NCI-H82 treated with DMSO at 0.1 percent for 48 hours (cell line): Measurements from ENCODE around the gene NAGPA.
A peak's percentile ranks its signal among the peaks of the same experiment; 100 is the strongest.

ENCODE experiments used
- DNase-seq: peaks from one replicate; lab custom pipeline; 2025; ENCODE audit not compliant: unreplicated experiment; lab: John Stamatoyannopoulos, UW

The NAGPA gene

DNA sequence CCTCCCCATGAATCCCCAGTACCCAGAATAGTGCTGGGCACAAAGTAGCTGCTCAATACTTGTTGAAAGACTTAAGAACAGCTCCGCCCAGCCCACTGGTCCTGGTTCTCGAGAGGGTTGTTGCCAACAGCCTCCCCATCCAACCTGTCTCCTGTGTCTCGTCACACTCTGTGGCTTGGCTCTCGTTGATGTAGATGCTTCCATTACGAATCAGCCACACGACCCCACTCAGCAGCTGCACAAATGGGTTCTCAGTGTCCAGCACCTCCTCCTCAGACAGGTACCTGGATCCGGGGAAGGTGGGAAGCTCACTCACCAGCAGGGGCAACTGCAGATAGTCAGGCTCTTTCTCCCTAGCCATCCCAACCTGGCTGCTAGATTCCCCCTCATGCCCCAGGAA is 2.1 kb downstream of the NAGPA start:
- DNase-seq: no peak

DNA sequence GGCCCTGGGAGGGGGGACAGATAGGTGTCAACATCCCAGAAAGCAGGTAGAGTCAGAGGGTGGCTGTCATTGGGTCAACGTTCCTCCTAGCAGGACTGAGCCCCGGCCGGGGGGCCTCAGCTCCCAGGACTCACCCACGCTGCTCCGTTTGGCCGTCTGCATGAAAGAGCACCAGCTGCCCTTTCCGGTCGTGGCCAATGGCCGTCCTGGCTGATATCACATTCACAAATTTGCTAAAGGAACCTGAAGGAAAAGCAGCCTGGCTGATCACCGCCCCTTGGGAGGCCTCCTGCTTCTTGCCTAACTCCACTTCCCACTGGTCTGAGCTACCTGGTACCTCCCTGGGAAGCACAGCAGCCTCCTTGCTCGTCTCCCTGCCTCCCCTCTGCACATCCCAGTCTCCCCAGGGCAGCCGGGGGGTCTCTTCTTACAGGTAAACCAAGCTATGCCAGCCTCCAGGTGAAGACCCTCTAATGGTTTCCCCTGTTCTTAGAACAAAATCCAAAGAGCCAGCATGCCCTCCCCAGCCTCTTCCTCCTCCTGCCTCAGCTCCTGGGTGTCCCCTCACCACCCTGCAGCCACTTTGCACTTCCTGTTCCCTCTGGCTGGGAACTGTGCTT is 3.4 kb downstream of the NAGPA start:
- DNase-seq: no peak

DNA sequence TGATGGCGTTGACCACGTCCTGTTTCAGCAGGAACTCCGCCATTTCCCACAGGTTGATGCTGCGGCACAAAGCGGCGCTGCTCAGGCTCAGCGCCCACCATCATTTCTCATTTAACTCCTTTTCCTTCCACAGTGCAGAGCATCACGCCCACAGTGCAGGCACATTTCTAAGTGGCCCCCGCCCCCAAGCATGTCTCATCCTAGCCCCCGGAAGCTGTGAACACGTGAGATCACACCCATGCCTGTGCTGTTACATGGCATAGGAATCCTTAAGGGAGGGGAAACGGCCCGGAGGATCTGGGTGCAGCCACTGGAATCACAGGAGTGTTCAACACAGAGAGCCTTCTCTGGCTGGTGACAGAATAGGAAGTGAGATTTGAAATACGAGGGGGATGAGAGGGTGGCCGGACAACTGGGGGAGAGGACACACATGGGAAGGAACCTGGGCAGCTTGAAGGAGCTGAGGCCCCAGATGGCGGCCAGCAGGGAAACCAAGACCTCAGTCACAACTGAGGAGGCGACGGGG is 4.7 kb downstream of the NAGPA start:
- DNase-seq: no peak

DNA sequence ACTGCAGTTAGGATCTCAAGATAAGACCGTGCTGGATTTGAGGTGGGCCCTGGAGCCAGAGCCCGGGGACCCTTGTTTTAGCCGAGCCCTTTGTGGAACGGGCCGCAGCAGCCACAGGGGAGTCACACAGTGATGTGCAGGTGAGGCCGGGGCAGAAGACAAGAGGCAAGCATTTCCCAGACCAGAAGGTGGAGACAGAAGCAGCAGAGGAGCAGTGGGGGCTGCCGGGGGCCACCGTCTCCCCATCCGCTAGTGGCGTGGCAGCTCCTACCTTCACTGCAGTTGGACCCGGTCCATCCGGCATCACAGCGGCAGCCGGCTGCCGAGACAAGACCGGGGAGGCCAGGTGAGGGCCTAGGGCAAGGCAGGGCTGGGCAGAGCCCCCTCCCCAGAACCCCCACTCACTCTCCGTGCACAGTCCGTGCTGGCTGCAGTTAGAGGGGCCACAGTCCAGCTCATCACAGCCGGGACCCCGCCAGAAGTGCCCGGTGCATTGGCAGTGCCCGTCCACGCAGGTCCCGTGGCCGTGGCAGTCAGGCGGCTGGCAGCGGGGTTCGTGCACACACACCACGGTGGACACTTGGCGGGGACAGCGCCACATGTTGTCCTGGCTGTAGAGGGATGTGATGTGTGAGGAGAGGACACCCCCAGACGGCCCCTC is 6.0 kb downstream of the NAGPA start:
- DNase-seq: no peak

- no peak for DNase-seq
These were observed 6.6 kb downstream of the NAGPA start for GRCh38 chr16:5027086-5027485.

GRCh38 chr16:5026664-5027063 is 7.1 kb downstream of the NAGPA start:
- DNase-seq: no peak

GRCh38 chr16:5025171-5025632 is 8.5 kb downstream of the NAGPA start:
- peak; percentile 18 for DNase-seq

GRCh38 chr16:5024632-5025031 is 9.1 kb downstream of the NAGPA start:
- DNase-seq: peak; percentile 40

DNA sequence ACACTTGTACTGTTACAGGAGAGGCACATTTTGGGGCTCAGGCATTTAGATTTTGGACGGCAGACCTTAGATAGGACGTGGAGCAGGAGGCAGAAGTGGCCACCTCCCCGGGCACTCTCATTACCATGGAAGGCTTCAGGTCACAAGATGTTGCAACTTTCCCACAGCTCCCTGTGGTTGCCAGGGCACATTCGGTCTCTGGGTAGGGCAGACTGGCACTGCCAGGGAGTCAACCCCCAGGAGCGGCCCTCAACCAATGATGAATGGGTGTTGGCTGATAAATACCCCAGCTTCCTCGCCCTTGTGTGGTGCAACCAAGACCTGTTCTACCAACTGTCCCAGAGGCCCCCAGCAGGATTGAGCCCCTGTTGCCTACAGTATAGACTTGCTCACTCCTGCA is 11.2 kb downstream of the NAGPA start:
- DNase-seq: no peak

DNA sequence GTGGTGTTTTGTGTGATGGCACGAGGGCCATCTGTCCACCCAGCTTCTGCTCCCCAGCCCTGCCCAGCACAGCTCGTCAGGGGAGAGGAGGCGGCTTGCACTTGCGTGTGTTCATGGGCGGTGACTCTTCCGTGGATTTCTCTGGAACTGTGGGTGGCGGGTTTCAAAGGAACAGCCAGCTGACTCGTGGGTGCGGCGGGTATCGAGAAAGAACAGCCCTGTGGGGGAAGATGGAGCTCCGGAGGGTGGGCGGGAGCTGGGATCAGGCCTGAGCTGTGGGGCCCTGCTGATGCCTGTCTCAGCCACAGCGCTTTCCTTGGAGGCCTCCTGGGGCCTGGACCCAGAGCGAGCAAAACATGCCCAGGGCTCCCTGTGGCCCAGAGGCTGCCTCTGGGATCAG is 13.2 kb downstream of the NAGPA start:
- DNase-seq: no peak

- no peak for DNase-seq
These were observed 14.0 kb downstream of the NAGPA start for GRCh38 chr16:5019775-5020174.

DNA sequence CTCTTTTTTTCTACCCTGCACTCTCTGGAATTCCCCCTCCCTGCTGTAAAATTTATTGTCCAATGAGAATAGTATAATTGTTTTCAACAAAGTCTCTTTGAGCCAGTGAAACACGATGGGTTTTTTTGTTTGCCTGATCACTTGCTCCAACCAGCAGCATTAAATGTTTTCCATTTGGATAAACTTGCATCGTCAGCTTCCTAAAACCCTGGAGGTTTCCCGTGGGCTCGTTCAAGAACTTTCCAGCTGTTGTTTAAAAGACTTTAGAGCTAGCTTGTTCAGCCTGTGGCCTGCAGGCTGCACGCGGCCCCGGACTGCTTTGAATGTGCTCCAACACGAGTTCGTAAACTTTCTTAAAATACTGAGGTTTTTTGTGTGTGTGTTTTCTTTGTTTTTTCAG is 14.9 kb downstream of the NAGPA start:
- DNase-seq: no peak

DNA sequence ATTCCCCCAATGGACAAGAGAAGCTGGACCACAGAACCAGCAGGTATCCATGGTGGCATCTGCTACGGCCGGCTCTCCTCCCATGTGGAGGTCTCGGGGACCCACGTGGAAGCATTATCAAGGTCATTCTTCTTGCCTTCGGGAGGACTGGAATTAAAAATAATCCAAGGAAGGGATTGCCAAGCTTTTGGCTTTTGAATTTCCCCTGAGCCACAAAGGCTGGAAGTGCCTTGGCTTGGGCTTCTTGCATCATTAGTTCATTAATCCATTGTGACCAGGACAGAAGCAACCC is 16.1 kb downstream of the NAGPA start:
- DNase-seq: no peak

- DNase-seq: no peak
These were observed 16.6 kb downstream of the NAGPA start for GRCh38 chr16:5016967-5017677.

DNA sequence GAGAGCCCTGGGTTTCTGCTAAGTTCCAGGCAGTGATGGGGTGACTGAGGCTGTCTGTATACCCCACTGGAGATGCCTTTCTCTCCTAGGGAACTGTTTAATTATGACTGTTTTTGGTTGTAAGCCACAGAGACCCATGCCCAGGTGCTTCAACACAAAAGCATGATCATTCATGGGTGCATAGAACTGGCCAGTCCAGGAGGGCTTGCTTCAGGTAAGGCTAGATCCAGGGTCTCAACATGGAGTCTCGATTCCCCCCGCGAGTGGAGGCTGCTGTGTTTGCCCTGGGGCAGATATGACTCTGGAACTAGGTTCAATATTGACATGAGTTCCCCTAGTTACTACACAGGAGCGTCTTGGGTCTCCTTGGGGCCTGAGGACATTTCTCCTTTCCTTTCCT is 17.8 kb downstream of the NAGPA start:
- DNase-seq: no peak

DNA sequence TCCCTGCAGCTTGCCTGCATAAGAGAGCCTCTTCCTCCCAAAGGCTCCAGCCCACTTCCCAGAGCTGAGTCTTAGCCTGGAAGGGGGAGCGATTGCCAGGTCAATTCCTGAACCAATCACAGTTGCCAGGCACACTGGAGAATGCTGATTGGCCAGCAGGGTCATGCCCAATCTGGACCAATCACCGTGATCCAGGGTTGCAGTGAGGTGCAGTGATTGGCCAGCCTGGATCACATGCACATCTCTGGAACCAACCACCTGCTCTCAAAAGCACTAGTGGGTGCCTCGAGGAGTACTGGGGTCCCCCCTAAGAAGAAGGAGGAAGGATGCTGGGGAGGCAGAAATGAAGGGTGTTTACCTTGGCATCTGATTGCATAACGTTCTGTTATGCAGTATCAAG is 18.4 kb downstream of the NAGPA start:
- no peak for DNase-seq

DNA sequence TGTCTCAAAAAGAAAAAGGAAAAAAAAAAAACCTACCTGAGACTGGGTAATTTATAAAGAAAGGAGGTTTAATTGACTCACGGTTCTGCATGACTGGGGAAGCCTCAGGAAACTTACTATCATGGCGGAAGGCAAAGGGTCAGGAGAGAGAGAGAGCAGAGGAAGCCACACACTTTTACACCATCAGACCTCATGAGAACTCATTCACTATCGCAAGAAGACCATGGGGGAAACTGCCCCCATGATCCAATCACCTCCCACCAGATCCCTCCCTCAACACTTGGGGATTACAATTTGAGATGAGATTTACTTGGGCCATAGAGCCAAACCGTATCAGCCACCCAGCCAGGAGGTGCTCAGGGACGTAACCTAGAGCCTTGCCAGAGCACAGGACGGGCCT is 20.8 kb downstream of the NAGPA start:
- no peak for DNase-seq

DNA sequence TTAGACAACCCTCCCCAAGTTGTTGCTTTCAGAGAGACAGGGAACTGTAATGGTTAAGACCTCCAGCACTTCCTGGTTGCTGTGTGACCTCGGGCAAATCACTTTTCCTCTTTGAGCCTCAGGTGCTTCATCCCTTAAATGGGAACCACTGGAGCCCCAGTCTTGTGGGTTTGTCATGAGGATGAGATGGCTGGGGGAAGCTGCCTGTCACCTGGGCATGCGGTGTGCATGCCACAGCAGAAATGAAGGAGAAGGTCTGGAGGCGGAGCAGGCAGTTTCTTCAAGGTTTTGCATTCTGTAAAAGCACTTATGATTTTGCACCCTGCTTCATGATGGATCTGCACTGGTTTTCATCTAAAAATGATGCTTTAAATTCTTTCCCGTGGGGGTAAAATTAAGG is 22.1 kb downstream of the NAGPA start:
- no peak for DNase-seq

- peak; percentile 66 for DNase-seq
These were observed 23.0 kb downstream of the NAGPA start for GRCh38 chr16:5010576-5011329.

- no peak for DNase-seq
These were observed 25.4 kb downstream of the NAGPA start for GRCh38 chr16:5008311-5008731.

- no peak for DNase-seq
These were observed 26.5 kb downstream of the NAGPA start for GRCh38 chr16:5007256-5007655.
